NK-92 treated with Interleukin-12 subunit alpha and Interleukin-12 subunit beta, amount 100 ng/mL, for 24 hours (cell line): Measurements from ENCODE around the gene TMEM255B.

Experiments used
- DNase-seq: peaks from one replicate; lab custom pipeline; 2025; lab: John Stamatoyannopoulos, UW

TMEM255B gene

GRCh38 chr13:113834496-113835200 lies 75.6 kb downstream of the TMEM255B start:
- DNase-seq: no peak

GRCh38 chr13:113835461-113836270 lies 76.6 kb downstream of the TMEM255B start:
- DNase-seq: no peak

GRCh38 chr13:113836768-113837559 lies 77.9 kb downstream of the TMEM255B start:
- DNase-seq: no peak

- no peak for DNase-seq
These were observed 78.7 kb downstream of the TMEM255B start for GRCh38 chr13:113837560-113838355.

- DNase-seq: no peak
These were observed 79.7 kb downstream of the TMEM255B start for GRCh38 chr13:113838711-113839201.

- no peak for DNase-seq
These were observed 80.6 kb downstream of the TMEM255B start for GRCh38 chr13:113839536-113840204.

- DNase-seq: no peak
These were observed 81.7 kb downstream of the TMEM255B start for GRCh38 chr13:113840541-113841352.

GRCh38 chr13:113841353-113841650 lies 82.3 kb downstream of the TMEM255B start:
- no peak for DNase-seq

- no peak for DNase-seq
These were observed 83.5 kb downstream of the TMEM255B start for GRCh38 chr13:113842336-113843062.

- DNase-seq: no peak
These were observed 84.1 kb downstream of the TMEM255B start for GRCh38 chr13:113843063-113843654.

GRCh38 chr13:113843864-113844556 lies 85.0 kb downstream of the TMEM255B start:
- no peak for DNase-seq

GRCh38 chr13:113845055-113845454 lies 86.0 kb downstream of the TMEM255B start:
- DNase-seq: no peak

- no peak for DNase-seq
These were observed 87.0 kb downstream of the TMEM255B start for GRCh38 chr13:113845723-113846635.

GRCh38 chr13:113846636-113847318 lies 87.8 kb downstream of the TMEM255B start:
- DNase-seq: no peak

- no peak for DNase-seq
These were observed 89.0 kb downstream of the TMEM255B start for GRCh38 chr13:113848020-113848419.

- DNase-seq: no peak
These were observed 89.6 kb downstream of the TMEM255B start for GRCh38 chr13:113848431-113849260.
